SJCRH30 (cell line): ENCODE results near the gene MEFV. TPM values are rescaled to one million over a fixed set of nuclear protein-coding genes. Genes with fewer than 3 reads are reported as not detected.

Source experiments
- DNase-seq, 2 experiments: peaks; one replicate each; pipeline ENCODE4 v3.0.0-alpha.2; 2015 to 2020
- H3K27ac ChIP-seq: fragments of 250-450 bp; sonication (Bioruptor Pico); 2 replicates; pipeline ENCODE4 v1.5.1; 2020; ENCODE audit warnings: mild to moderate bottlenecking, moderate library complexity
- H3K27me3 ChIP-seq: fragments of 250-450 bp; sonication (Bioruptor Pico); 2 replicates; pipeline ENCODE4 v1.5.1; 2020; ENCODE audit warnings: mild to moderate bottlenecking, moderate library complexity
- H3K36me3 ChIP-seq: fragments of 250-450 bp; sonication (Bioruptor Pico); 2 replicates; pipeline ENCODE4 v1.5.1; 2020; ENCODE audit warnings: mild to moderate bottlenecking, moderate library complexity
- H3K4me1 ChIP-seq: fragments of 250-450 bp; sonication (Bioruptor Pico); 2 replicates; pipeline ENCODE4 v1.5.1; 2020; ENCODE audit warnings: mild to moderate bottlenecking, moderate library complexity
- H3K4me3 ChIP-seq: fragments of 250-450 bp; sonication (Bioruptor Pico); 2 replicates; pipeline ENCODE4 v1.5.1; 2020; ENCODE audit warnings: mild to moderate bottlenecking, moderate library complexity
- H3K9me3 ChIP-seq: fragments of 250-450 bp; sonication (Bioruptor Pico); replicated peaks from 2 replicates; pipeline ENCODE4 v1.5.1; 2020; ENCODE audit warnings: mild to moderate bottlenecking, moderate library complexity
- total RNA-seq: library from RNA; depleted of rRNA; stranded (reverse); fragments of >200 nt; shearing (Covaris generic); gene quantifications from 2 replicates; pipeline ENCODE4 v1.2.3, GENCODE V29; 2014

MEFV gene
- total RNA-seq, 1 experiment from 2014 or later: not detected

DNA sequence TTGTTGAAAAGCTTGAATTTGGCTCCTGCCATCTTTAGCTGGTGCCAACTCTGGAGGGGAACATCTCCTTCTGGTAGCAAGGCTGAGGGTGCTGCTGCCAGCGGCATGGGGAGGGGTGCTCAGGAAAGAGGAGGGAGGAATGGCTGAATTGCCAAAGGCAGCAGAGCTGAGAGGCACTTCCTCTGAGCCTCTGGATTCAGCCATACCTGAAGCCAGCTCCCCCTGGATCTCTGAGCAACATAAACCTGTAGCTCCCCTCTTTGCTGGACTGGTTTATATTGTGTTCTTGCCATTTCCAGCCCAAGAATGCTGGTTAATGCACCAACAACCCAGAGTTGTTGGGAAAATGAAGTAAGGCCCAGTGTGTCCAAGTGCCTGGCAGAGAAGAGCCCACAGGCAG is 7.4 kb downstream of the MEFV start:
- H3K36me3 ChIP-seq: no peaks in the 10 kb centered on the region
- no peak overlapping the region for H3K27ac ChIP-seq
- no peak for DNase-seq
- no peak overlapping the region for H3K4me3 ChIP-seq
- no peaks in the 10 kb centered on the region; the same call in 1 of the 2 replicates for H3K27me3 ChIP-seq
- no peaks in the 10 kb centered on the region for H3K9me3 ChIP-seq
- H3K4me1 ChIP-seq: no peaks in the 10 kb centered on the region

DNA sequence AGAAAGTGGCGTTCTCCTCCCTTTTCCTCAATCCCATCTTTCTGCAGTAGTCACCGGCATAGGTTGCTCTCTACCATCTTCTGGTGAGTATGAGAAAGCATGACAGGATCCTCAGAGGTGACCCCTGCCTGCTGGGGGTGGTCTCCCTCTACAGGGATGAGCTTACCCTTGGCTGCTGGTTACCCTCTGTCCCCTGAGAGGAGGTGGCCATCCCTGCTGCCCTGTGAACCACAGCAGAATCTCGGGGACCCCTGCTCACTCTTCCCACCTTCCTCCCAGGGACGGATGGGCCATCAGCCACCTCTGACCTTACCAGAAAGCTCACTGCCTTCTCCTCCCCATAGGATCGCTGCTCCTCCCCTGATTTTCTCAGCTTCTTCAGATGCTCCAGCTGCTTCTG is 7.8 kb downstream of the MEFV start:
- H3K4me1 ChIP-seq: no peaks in the 10 kb centered on the region
- H3K9me3 ChIP-seq: no peaks in the 10 kb centered on the region
- no peaks in the 10 kb centered on the region; the same call in 1 of the 2 replicates for H3K27me3 ChIP-seq
- no peak overlapping the region for H3K4me3 ChIP-seq
- H3K27ac ChIP-seq: no peak overlapping the region
- no peak for DNase-seq
- H3K36me3 ChIP-seq: no peaks in the 10 kb centered on the region

DNA sequence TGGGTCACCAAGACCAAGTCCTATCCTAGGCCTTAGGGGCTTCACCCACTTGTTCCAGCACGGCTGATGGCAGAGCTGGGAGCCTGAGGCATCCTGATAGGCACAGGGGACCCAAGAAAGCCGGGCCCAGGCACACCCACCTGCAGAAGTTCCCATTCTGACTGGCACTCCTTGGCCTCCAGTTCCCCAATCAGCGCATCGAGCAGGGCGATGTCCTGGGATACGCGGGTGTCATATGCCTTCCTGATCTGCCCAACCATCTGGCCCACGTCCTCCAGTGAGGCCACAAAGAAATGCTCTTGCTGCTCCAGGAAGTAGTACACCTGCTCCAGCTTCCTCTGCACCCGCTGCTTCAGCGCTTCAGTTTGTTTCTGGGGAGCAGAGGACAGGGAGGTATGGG is 9.6 kb downstream of the MEFV start:
- Histone ChIP-seq H3K36me3 (no peaks in the 10 kb centered on the region), H3K4me1 (no peaks in the 10 kb centered on the region), H3K9me3 (no peaks in the 10 kb centered on the region), H3K4me3 (no peak overlapping the region), H3K27me3 (no peaks in the 10 kb centered on the region; the same call in 1 of the 2 replicates), H3K27ac (no peak overlapping the region)
- no peak for DNase-seq

DNA sequence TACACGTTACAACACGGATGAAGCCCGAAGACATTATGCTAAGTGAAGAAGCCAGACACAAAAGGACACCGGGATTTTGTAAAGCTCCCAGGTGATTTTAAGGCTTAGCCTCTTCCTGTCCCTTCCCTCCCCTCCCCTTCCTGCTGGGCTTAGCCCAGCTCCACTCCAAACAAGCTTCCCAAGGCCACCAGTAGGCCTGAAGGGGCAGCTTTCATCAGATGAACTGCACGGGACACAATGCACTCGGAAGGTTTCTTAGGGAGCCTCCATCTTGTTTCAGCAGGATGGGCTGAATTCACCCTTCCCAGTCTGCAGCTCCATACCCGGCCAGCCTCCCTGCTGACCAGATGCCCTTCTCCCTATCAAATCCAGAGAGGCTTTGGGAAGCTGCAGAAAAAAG is 10.4 kb downstream of the MEFV start:
- Histone ChIP-seq H3K9me3 (no peaks in the 10 kb centered on the region), H3K36me3 (no peaks in the 10 kb centered on the region), H3K27ac (no peak overlapping the region), H3K4me3 (no peak overlapping the region), H3K4me1 (no peaks in the 10 kb centered on the region), H3K27me3 (no peaks in the 10 kb centered on the region; the same call in 1 of the 2 replicates)
- DNase-seq: no peak

DNA sequence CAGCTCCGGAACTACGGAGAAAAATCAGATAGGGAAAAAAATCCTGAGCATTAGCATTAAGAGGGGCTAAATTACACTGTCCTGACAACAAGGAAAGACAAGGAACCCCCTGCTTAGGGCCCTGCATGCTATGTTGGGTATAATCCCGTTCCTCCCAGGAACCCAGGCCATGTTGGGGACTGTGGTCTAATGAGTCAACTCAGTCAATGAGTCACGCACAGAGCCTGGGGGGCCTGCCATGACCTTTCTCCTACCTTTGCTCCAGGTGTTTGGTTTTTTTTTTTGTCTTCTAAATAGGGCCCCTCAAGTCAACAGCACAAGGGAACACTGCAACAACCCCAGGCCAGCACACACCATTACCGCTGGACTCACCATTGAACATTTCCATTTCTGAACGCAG is 12.6 kb downstream of the MEFV start:
- H3K4me1 ChIP-seq: no peaks in the 10 kb centered on the region
- H3K27me3 ChIP-seq: no peaks in the 10 kb centered on the region; the same call in 1 of the 2 replicates
- no peak for DNase-seq
- H3K27ac ChIP-seq: no peak overlapping the region
- no peak overlapping the region for H3K4me3 ChIP-seq
- H3K9me3 ChIP-seq: no peaks in the 10 kb centered on the region
- H3K36me3 ChIP-seq: no peaks in the 10 kb centered on the region

DNA sequence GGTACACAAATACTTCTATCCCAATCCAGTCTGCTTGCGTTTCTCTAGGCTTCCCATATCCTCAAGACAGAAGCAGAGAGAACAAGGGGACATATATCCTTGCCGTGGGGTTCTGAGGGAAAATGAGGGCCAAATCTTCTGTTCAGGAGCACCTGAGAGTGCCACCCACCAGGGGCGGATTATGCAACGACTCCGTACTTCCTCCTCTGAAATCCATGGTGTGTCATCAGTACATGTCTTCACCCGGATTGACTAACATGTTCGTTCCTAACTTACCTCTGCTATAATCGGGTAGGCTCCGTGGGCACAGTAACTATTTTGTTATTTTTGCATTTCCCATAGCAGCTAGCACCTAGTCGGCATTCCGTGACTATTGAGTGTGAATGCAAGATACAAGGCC is 13.7 kb downstream of the MEFV start:
- Histone ChIP-seq H3K9me3 (no peaks in the 10 kb centered on the region), H3K27ac (no peak overlapping the region), H3K4me1 (no peaks in the 10 kb centered on the region), H3K36me3 (no peaks in the 10 kb centered on the region), H3K4me3 (no peak overlapping the region), H3K27me3 (no peaks in the 10 kb centered on the region; the same call in 1 of the 2 replicates)
- peak in 1 of 2 experiments; percentile 13 for DNase-seq

DNA sequence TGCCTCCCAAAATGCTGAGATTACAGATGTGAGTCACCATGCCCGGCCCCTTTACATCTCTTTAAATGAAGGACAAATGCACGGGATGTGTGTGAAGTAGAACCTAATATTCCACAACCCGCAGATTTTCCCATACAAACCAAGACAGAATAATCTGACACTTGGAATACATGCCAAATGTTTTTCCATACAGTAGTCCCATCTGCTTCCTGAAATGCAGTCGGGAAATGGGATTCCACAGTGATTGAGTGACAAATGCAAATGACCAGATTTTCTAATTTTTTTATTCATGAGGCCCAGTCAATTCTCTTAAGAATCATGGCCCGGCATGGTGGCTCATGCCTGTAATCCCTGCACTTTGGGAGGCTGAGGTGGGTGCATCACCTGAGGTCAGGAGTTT is 14.7 kb downstream of the MEFV start:
- no peak for DNase-seq
- Histone ChIP-seq H3K27ac (no peak overlapping the region), H3K4me3 (no peak overlapping the region), H3K36me3 (no peaks in the 10 kb centered on the region), H3K9me3 (no peaks in the 10 kb centered on the region), H3K27me3 (no peaks in the 10 kb centered on the region; the same call in 1 of the 2 replicates), H3K4me1 (no peaks in the 10 kb centered on the region)

DNA sequence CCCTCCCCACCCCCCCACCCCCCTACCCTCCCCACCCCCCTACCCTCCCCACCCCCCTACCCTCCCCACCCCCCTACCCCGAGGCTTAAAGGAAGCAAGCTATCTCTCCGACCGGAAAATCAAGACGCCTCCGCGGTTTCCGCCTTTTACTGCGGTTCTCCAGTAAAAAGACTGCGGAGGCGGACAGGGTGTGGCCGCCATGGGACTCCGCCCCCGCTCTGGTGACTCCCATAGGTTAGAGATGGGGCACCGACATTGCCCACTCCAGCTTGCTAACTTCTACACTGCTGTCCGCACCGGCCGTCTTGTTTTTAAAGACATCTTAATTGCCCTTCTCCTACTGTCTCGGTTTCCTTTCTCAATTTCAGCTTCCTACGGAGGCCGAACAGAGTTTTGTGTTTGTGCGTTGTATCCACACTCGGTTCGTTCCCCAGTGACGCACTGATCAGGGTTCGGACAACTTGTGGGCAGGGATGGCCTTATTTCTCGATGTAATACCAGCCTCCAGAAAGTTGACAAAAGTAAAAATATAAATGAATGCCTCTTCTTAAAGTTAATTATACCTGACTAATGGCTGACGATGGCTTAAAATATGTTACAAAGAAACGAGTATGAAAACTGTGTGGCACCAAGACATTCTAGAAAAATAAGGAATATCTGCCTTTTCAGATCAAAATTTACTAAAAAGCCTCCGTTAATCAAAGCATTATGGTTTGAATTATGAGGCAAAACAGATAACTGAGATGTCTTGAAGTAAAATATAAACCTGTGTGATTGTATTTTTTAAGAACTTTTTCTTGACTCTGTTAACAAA is 20.4 kb downstream of the MEFV start:
- H3K4me3 ChIP-seq: no peak overlapping the region
- H3K27ac ChIP-seq: no peak overlapping the region
- H3K27me3 ChIP-seq: no peaks in the 10 kb centered on the region
- peaks cover 21% of the 10 kb centered on the region for H3K36me3 ChIP-seq
- peaks cover 3% of the 10 kb centered on the region; the same call in 1 of the 2 replicates for H3K4me1 ChIP-seq
- no peaks in the 10 kb centered on the region for H3K9me3 ChIP-seq
- peak; percentile 24 to 27 for DNase-seq

DNA sequence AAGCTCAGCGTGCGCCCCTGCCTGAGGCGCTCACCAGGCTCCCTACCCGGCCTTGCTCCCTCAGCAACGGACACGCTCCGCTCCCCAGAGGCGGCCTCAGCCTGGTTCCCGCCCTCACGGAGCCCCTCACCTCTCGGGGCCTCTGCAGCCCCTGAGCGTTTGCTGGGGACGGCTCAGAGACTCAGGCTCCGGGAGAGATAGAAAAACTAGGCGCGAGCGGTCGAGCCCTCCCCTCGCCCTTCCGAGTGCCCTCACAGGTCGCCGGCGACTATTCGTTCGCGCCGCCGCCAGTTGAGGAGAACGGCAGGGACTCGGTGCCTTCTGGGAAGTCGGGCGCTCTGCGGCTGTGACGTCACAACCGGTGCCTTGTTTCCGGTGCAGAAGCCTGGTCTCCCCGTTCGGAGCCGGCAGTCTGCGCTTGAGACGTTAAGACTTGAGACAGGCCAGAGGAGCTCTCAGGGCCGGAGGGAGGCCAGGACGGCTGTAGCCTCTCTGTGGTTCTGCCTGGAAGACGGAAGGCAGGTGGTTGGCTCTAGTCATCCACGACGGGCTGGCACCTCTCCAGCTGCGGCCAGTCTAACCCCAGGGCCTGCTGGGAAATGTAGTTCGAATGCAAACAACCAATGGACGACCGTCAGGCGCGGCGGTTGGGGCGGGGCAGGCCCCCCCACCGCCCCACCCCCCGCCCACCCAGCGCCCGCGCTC is 21.4 kb downstream of the MEFV start, which contains the start of gene ZNF200:
TSS of gene ZNF200 (minus strand) at position 302 of the 705 bp plus-strand sequence. CDS start 1,403 bp downstream, outside the sequence.
- Histone ChIP-seq H3K4me1 (peaks cover 3% of the 10 kb centered on the region; the same call in 1 of the 2 replicates), H3K27ac (peak within 1 kb of the TSS; percentile 74), H3K36me3 (peaks cover 31% of the 10 kb centered on the region), H3K4me3 (peak within 1 kb of the TSS; percentile 92), H3K27me3 (no peaks in the 10 kb centered on the region), H3K9me3 (no peaks in the 10 kb centered on the region)
- DNase-seq: peak; percentile 94 to 95

DNA sequence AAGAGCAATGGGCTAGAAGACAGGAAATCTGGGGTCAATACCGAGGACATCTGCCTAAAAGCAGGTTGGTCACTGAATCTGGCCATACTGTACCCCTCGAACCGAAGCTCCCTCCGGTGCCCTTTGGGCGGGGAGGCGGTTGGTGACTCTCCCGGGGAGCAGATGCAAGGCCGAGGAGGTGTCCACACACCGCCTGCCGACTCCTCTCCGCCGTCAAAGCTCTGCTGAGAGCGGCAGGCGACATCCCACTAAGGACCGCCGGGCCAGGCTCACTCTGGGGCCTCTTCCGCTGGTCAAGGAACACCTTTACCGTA is 21.9 kb downstream of the MEFV start:
- Histone ChIP-seq H3K27me3 (no peaks in the 10 kb centered on the region), H3K4me3 (peak overlapping the region; percentile 92), H3K4me1 (peaks cover 3% of the 10 kb centered on the region; the same call in 1 of the 2 replicates), H3K36me3 (peaks cover 36% of the 10 kb centered on the region), H3K9me3 (no peaks in the 10 kb centered on the region), H3K27ac (peak overlapping the region; percentile 74)
- no peak for DNase-seq

DNA sequence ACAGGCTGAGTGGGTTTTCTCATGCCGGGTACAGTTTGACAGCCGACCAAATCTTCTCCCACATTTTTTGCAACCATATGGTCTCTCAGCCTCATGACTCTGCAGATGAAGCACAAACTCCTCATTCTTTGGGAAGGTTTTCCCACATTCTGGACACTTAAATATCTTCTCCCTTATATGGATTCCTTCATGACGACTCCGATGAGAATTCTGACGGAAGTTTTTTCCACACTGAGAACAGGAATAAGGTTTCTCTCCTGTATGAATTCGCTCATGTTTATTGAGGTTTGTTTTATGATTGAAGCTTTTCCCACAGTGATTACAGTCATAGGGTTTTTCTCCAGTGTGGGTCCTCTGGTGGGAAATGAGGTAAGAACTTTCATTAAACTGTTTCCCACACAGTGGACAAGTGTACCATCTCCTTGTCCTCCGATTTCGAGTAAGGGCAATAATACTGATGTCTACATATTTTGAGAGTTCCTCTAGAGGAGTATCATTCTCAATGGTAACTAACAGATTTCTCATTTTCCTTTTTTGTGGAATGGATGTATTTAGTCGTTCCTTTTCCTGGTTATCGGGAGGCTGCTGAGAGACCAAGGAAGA is 32.4 kb downstream of the MEFV start:
- H3K4me1 ChIP-seq: no peaks in the 10 kb centered on the region
- peaks cover 17% of the 10 kb centered on the region for H3K9me3 ChIP-seq
- H3K27ac ChIP-seq: no peak overlapping the region
- no peak overlapping the region for H3K4me3 ChIP-seq
- H3K36me3 ChIP-seq: peaks cover 67% of the 10 kb centered on the region
- no peaks in the 10 kb centered on the region for H3K27me3 ChIP-seq
- DNase-seq: no peak

DNA sequence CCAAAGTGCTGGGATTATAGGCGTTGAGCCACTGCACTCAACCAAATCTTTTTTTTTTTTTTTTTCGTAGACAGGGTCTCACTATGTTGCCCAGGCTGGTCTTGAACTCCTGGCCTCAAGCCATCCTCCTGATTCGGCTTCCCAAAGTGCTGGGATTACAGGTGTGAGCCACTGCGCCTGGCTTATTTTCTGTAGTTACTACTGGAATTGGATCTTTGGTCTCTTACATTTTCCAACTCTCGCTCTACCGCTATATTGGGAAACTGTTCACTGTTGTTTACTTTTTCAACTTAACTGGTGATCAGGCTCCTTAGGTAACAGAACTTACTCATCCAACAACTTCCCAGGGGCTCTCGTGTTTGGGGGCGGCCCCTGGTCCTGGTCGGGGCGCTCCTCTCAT is 35.6 kb downstream of the MEFV start:
- Histone ChIP-seq H3K4me3 (no peak overlapping the region), H3K9me3 (peaks cover 11% of the 10 kb centered on the region), H3K27ac (no peak overlapping the region), H3K4me1 (no peaks in the 10 kb centered on the region), H3K27me3 (no peaks in the 10 kb centered on the region), H3K36me3 (peaks cover 37% of the 10 kb centered on the region)
- DNase-seq: no peak

DNA sequence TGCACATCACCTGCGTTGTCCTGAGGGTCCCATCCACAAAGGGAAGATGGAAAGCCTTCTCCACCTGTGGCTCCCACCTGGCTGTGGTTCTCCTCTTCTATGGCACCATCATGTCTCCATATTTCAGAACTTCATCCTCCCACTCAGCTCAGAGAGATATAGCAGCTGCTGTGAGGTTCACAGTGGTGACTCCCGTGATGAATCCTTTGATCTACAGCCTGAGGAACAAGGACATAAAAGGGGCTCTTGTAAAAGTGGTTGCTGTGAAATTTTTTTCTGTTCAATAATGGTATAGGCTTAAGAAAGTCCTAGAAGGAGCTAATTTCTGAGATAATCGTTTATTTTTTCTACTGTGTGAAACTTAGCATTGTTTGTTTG is 40.2 kb downstream of the MEFV start:
- H3K36me3 ChIP-seq: no peaks in the 10 kb centered on the region
- H3K4me3 ChIP-seq: no peak overlapping the region
- no peaks in the 10 kb centered on the region for H3K27me3 ChIP-seq
- no peaks in the 10 kb centered on the region for H3K4me1 ChIP-seq
- no peak for DNase-seq
- no peak overlapping the region for H3K27ac ChIP-seq
- H3K9me3 ChIP-seq: no peaks in the 10 kb centered on the region

DNA sequence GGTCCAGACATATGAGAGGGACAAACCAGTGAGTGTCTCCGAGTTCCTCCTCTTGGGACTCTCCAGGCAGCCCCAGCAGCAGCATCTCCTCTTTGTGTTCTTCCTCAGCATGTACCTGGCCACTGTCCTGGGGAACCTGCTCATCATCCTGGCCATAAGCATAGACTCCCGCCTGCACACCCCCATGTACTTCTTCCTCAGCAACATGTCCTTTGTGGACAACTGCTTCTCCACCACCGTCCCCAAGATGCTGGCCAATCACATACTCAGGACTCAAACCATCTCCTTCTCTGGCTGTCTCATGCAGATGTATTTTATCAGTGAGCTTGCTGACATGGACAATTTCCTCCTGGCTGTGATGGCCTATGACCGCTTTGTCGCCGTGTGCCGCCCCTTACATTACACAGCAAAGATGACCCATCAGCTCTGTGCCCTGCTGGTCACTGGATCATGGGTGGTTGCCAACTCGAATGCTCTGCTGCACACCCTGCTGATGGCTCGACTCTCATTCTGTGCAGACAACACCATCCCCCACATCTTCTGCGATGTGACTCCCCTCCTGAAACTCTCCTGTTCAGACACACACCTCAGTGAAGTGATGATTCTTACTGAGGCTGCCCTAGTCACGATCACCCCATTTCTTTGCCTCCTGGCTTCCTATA is 40.7 kb downstream of the MEFV start:
- Histone ChIP-seq H3K4me1 (no peaks in the 10 kb centered on the region), H3K27ac (no peak overlapping the region), H3K36me3 (no peaks in the 10 kb centered on the region), H3K4me3 (no peak overlapping the region), H3K9me3 (no peaks in the 10 kb centered on the region), H3K27me3 (no peaks in the 10 kb centered on the region)
- DNase-seq: no peak
